Erythroblast (primary cell): ENCODE data around the gene RCSD1.

ENCODE experiments used
- DNase-seq, 2 experiments: peaks; one replicate each; lab custom pipeline; 2025; lab: John Stamatoyannopoulos, UW
- GATA1 ChIP-seq: IDR thresholded peaks from 2 replicates; pipeline ENCODE4 v1.6.1; 2011; ENCODE audit warnings: low read depth, mild to moderate bottlenecking, control low read depth, low read length, moderate library complexity
- POLR2A ChIP-seq: IDR thresholded peaks from 2 replicates; pipeline ENCODE4 v1.6.1; 2011; ENCODE audit warnings: mild to moderate bottlenecking, low read length

The RCSD1 gene

DNA sequence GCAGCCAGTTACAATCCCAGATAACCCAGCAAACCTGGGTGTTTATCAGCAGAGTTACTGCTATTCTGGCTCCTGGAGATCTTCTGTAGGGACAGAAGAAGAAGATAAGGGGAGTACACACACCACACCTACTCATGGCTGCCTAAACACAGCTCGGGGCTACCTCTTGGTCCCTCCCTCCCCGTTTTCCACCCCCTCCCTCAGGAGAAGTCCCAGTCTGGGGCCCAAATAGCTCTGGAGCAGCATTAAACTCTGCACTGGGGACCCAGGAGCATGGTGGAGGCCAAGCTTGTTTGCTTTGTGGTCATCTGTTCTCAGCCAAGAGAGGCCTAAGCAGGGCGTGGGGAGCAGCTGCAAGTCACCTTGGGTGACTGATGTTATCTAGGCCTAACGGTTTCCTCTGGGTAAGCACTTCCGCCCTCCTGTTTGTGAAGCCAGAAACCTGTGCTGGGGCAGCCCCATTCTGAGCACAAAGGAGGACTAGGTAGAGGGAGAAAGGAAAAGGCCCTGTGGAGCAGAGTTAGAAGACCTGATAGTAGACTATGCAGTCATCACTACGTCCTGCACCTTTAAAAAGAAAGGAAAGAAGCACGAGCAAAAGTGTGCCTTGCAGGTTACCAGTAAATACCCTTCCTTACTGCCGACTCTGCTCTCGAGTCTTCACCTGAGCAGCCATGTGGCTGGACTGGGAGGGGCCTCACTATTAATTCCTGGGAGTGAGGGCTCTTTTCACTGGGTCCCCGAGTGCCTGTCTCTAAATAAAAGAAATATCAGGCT is 2.0 kb upstream of the RCSD1 start:
- TF ChIP-seq POLR2A (peak; percentile 55), GATA1 (no peak)
- peak; percentile 74 to 92 for DNase-seq

DNA sequence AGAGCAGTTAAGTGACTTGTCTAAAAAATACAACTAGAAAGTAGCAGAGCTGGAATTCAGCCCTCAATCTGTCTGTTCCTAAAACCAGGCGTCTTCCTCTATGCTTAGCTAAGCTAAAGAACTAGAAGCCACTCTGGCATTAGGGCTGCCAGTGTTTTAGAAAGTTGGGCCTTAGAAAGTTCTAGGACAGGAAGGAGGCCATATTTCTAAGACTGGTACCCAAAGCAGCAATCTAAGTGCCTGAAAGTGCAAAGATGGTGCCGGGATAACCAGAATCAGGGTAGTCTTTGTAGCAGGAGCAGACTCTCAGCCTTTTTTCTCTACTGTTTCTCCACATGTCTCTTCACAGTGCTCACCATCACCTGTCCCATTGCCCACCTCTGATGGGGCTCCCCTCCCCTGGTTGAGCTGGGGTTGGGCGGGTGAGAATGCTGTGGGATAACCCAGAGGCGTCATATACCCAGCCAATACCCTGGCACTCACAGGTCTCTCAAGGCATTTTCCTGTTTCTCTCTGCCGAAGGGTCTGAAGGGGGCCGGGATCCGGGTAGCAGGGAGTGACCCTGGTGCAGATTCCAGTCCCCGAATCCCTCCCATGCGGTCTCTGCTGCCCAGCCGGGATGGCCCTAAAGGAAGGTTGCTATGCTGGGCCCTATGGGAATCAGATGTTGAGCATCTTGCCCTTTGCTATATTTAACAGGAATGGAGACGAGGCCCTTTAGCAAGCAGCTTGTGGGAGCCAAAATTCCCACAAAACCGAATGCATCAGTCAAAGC is 1.1 kb upstream of the RCSD1 start:
- no peak for TF ChIP-seq POLR2A
- TF ChIP-seq GATA1 = no peak
- peak in 1 of 2 experiments; percentile 31 for DNase-seq

DNA sequence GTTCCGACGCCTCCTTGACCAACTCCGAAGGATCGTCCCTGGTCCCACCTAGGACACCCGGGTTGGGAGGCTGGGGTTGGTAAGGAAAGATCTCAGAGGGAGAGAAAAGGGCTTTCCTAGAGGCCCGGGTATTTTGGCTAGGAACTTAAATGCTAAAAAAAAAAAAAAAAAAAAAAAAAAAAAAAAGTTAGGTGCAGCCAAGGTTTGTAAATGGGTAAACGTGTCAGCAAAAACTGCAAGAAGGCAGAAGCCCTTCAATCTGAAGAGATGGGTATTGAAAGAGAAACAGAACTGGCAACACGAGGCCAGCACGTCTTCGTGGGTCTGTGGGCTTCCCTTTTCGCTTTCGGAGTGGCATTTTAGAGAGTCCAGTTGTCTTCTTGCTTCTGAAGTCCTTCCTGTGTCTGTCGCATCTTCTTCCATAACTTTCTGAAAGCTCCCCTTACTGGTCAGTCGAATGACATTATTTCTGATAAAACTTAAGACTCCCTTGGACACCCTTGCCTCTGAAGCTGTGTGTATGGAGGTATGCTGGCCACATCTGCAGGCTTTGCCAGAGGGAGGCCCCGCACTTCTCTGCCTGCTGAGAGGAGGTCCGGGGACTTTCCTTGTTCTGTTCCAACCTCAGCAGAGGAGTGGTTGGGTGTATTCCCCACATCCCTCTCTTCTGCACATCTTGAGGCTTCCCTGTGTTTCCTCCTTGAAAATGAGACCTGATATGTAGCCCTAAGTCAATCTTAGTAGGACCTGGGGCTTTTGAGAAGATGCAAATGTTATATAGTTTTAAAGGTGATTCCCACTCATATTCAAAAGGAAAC is 745 bp downstream of the RCSD1 start:
- no peak for TF ChIP-seq POLR2A
- DNase-seq = peak; percentile 42 to 44

DNA sequence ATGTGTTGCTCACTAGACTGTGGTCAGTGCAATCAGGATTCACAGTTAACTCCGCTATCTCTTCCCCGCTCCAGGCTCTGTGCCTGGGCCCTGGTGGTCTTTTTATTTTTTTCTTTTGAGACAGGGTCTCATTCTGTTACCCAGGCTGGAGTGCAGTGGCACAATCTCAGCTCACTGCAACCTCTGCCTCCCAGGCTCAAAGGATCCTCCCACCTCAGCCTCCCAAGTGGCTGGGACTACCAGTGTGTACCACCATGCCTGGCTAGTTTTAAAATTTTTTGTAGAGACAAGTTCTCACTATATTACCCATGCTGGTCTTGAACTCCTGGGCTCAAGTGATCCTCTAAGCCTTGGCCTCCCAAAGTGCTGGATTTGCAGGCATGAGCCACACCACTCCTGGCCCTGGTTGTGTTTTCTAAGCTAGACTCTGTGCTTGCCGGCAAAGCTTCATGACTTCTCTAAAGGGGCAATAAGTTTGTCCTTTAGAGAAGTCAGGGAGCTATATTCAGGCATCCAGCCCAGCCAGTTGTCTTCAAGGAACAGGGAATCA is 1.4 kb downstream of the RCSD1 start:
- no peak for DNase-seq

DNA sequence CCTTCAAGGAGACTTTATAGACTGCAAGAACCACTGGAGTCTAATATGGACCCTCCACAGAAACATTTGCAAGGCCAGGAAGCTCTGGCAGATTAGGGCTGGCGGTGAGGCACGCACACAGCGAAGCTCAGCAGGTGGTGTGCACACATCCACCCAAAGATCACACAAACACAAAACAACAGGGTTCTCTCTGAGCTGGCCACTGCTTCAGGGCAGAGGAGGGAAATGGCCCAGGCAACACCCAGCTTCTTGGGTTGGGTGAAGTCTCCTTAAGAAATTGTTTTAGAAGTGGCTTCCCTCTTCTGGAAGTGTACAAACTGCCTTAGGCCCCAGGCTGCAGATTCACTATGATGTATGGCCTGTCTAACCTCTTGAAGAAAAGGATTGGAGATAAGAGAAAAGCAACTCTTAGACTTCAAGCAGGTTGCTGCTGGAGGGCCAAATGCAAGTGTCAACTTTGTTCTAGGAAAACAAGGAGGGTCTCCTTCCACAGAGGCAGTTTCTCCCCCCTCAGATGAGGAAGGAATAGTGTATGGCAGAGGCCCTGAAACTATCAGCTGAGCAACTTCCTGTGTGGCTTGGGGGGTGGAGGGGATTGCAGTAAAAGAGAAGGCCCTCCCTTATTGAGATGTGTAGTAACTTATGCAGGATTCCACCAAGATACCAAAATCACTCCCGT is 2.0 kb downstream of the RCSD1 start:
- DNase-seq = peak; percentile 18 to 34
- TF ChIP-seq GATA1 = no peak
- TF ChIP-seq POLR2A = no peak

More for the DNA sequence above, 1.4 kb downstream of the RCSD1 start:
- no peak for TF ChIP-seq GATA1
- TF ChIP-seq POLR2A = no peak

DNA sequence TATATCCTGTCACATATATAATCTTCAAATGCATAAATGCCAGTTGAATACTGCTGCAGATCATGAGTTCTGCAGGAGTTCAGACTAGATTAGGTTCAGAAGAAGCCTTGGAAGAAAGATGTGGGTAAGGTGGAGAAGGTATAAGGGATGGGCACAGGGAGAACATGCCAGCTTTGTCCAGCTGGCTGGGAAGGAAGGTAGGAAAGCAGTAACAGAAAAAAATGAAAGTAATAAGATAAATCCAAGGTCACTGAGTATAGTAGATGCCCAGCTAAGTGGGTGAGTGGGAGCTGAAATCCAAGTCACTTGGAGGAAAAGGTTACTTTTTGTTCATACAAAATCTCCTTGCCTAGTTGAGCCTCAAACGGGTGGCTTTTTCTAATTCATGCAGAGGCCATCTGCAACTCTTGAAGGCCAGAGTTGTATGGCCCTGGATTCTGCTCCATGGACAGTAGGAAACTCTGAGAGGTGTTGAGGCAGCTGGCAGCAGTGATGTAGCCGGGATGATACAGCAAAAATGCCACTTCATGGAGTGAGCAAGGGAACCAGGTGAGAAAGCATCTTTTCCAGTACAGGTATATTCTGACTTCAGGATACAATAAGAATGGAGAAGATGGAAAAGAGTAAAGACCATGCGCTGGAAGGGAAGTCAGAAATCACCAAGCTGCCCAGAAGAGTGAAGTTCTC is 3.4 kb downstream of the RCSD1 start:
- no peak for DNase-seq
- TF ChIP-seq GATA1 (no peak), POLR2A (no peak)

DNA sequence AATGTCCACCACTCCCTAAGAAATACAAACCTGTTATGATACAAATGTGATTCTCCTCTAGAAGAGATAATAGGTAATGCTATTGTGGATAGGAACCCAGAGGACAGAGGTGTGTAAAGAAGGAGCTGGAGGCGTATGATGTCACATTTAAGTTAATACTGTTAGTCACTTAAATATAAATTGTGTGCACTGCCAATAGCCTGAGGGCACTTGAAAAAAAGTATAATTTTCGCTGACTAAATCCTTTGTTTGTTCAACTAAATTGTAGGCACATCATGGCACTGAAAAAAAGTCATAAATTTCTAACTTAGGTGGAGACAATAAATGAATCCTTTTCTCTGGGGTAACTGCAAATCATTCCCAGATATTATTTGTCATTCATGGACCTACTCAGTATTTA is 4.4 kb downstream of the RCSD1 start:
- TF ChIP-seq POLR2A = no peak
- no peak for TF ChIP-seq GATA1
- DNase-seq = no peak

DNA sequence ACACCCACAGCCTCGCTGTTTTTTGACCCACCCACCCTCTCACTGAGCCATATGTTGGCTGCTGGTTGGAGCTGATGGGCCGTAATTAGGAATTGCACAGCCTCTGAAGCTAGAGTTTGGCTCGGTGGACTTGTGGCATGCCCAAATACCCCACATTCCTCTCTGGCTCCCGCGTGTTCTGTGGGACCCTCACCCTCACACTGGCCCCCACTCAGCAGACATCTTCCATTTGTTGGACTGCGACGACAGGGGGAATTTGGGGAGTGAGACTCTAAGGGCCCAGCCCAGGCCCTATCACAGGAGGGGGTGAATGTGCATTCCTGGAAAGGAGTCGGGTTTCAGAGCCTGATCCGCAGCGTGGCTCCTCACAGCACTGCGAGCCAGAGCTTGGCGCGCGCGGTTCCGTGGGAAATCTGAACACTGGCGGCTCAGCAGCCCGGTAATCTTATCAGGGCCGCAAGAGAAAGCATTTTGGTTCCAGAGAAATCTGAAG is 5.2 kb downstream of the RCSD1 start:
- DNase-seq = no peak

DNA sequence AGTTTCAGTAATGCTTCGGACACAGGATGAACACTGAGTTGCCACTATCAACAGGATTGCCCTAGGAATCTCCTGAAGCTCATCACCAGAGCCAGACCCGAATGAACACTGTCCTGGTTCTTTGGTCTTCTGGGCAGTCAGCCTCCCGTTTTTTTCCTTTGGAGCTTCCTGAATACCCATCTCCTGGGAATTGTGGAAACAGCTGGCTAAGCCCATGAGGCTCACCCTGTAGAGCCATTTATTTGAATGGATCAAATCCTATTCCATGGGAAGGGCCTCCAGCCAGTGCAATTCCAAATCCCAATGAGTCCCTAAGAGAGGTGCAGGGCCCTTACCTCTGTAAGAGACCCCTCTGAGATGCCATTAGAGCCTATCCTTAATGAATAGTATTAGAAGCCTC is 5.9 kb downstream of the RCSD1 start:
- DNase-seq = no peak
- TF ChIP-seq GATA1 (no peak), POLR2A (no peak)

More for the DNA sequence above, 5.2 kb downstream of the RCSD1 start:
- no peak for TF ChIP-seq GATA1
- TF ChIP-seq POLR2A = no peak

DNA sequence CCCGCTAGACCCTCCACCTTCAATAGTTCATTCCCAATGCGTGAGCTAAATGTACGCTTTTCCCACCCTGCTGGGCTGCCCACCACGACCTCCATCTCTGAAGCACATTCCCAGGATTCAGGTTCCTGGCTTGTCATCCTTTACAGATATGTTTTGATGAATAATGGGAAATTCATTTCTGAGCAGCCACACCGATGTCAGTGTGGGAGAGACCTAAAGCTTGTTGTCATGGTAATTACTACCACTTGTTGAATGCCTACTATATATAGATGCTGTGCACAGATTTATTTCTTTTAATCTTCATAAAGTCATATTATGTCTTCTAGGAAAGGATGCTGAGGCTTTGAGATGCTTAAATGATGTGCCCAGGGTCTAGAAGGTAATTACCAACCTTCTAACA is 8.0 kb downstream of the RCSD1 start:
- DNase-seq = no peak
- TF ChIP-seq GATA1 (no peak), POLR2A (no peak)

DNA sequence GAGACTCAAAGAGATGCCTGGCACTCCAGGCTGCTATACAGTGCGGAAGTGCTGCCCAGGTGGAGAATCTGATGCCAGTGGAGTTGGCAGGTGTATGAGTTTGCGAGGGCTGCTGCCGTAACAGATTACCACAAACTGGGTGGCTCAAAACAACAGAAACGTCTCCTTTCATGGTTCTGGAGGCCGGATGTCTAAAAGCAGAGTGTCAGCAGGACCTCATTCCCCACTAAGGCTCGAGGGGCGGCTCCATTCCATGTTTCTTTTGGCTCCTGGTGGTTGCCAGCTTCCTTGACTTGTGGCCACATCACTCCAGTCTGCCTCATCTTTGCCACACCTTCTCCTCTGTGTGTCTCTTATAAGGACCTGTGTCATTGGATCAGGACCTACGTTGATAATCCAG is 10.0 kb downstream of the RCSD1 start:
- TF ChIP-seq GATA1 (no peak), POLR2A (no peak)
- DNase-seq = no peak
